Measurements from ENCODE around the gene ZC3H12D.
A peak's percentile ranks its signal among the peaks of the same experiment; 100 is the strongest.

Gene ZC3H12D

GRCh38 chr6:149440735-149441671 lies 43.8 kb downstream of the ZC3H12D start:
- DNase-seq: no peak

- no peak for DNase-seq
Observed at GRCh38 chr6:149439626-149440025, 45.2 kb downstream of the ZC3H12D start.

- no peak for DNase-seq
Observed at GRCh38 chr6:149438855-149439254, 46.0 kb downstream of the ZC3H12D start.

- no peak for DNase-seq
Observed at GRCh38 chr6:149437212-149437611, 47.6 kb downstream of the ZC3H12D start.

- no peak for DNase-seq
Observed at GRCh38 chr6:149436647-149437046, 48.2 kb downstream of the ZC3H12D start.

GRCh38 chr6:149435919-149436586 lies 48.8 kb downstream of the ZC3H12D start:
- no peak for DNase-seq

GRCh38 chr6:149433881-149434280 lies 50.9 kb downstream of the ZC3H12D start:
- DNase-seq: no peak

GRCh38 chr6:149433405-149433804 lies 51.4 kb downstream of the ZC3H12D start:
- no peak for DNase-seq

- peak; percentile 7 for DNase-seq
Observed at GRCh38 chr6:149431905-149432775, 52.7 kb downstream of the ZC3H12D start.

GRCh38 chr6:149429427-149430360 lies 55.1 kb downstream of the ZC3H12D start:
- no peak for DNase-seq

- no peak for DNase-seq
Observed at GRCh38 chr6:149428606-149429005, 56.2 kb downstream of the ZC3H12D start.

GRCh38 chr6:149425754-149426153 lies 59.1 kb downstream of the ZC3H12D start:
- no peak for DNase-seq

GRCh38 chr6:149425224-149425623 lies 59.6 kb downstream of the ZC3H12D start:
- DNase-seq: no peak

- no peak for DNase-seq
Observed at GRCh38 chr6:149423964-149424440, 60.8 kb downstream of the ZC3H12D start.

GRCh38 chr6:149422581-149422980 lies 62.2 kb downstream of the ZC3H12D start:
- DNase-seq: no peak

GRCh38 chr6:149421132-149421531 lies 63.7 kb downstream of the ZC3H12D start:
- DNase-seq: no peak

GRCh38 chr6:149419696-149420404 lies 65.0 kb downstream of the ZC3H12D start:
- DNase-seq: no peak

GRCh38 chr6:149414821-149415220 lies 70.0 kb downstream of the ZC3H12D start:
- DNase-seq: no peak

GRCh38 chr6:149414009-149414408 lies 70.8 kb downstream of the ZC3H12D start:
- no peak for DNase-seq

- no peak for DNase-seq
Observed at GRCh38 chr6:149410557-149410956, 74.3 kb downstream of the ZC3H12D start.

GRCh38 chr6:149409617-149410016 lies 75.2 kb downstream of the ZC3H12D start:
- no peak for DNase-seq
